SK-N-SH treated with all-trans-retinoic acid at 6 μM for 48 hours (cell line): ENCODE measurements around the gene SH2D3A.
"Not testable (repeated sequence)": the region's sequence is repeated elsewhere in the genome, so short reads cannot be mapped to it uniquely, and the experiment has no call there.

Source experiments
- ATAC-seq: fragments of 200-7000 bp; cut with Tn5 transposase; 3 replicates; pipeline ENCODE4 v1.9.1; 2020; ENCODE audit warnings: mild to moderate bottlenecking, moderate library complexity
- ARNTL ChIP-seq: fragments of 450-650 bp; formaldehyde crosslinking; IDR thresholded peaks from 2 replicates; pipeline ENCODE4 v1.5.0; 2020; ENCODE audit warnings: low read depth, mild to moderate bottlenecking, moderate library complexity, borderline replicate concordance
- CSDC2 ChIP-seq: fragments of 250-450 bp; sonication (Bioruptor Pico); IDR thresholded peaks from 2 replicates; pipeline ENCODE4 v1.5.0; 2020; ENCODE audit warnings: mild to moderate bottlenecking, moderate library complexity
- CSRNP3 ChIP-seq: fragments of 250-450 bp; sonication (Bioruptor Pico); IDR thresholded peaks from 2 replicates; pipeline ENCODE4 v1.5.1; 2021; ENCODE audit warnings: mild to moderate bottlenecking, moderate library complexity
- ESRRG ChIP-seq: fragments of 250-450 bp; sonication (Bioruptor Pico); IDR thresholded peaks from 2 replicates; pipeline ENCODE4 v1.6.1; 2021; ENCODE audit warnings: mild to moderate bottlenecking
- GLIS3 ChIP-seq: fragments of 250-450 bp; sonication (Bioruptor Pico); IDR thresholded peaks from 2 replicates; pipeline ENCODE4 v1.5.0; 2020; ENCODE audit warnings: mild to moderate bottlenecking, moderate library complexity
- ISL1 ChIP-seq: fragments of 250-450 bp; sonication (Bioruptor Pico); IDR thresholded peaks from 2 replicates; pipeline ENCODE4 v2.1.2; 2022; ENCODE audit warnings: mild to moderate bottlenecking, moderate library complexity
- PATZ1 ChIP-seq: fragments of 250-450 bp; sonication (Bioruptor Pico); IDR thresholded peaks from 2 replicates; pipeline ENCODE4 v1.8.0; 2020; ENCODE audit warnings: mild to moderate bottlenecking, moderate library complexity, borderline replicate concordance
- RARB ChIP-seq: fragments of 250-450 bp; sonication (Bioruptor Pico); IDR thresholded peaks from 2 replicates; pipeline ENCODE4 v1.8.0; 2021; ENCODE audit warnings: mild to moderate bottlenecking, moderate library complexity
- SNAI2 ChIP-seq: fragments of 250-450 bp; sonication (Bioruptor Pico); IDR thresholded peaks from 2 replicates; pipeline ENCODE4 v1.5.0; 2020; ENCODE audit warnings: mild to moderate bottlenecking, moderate library complexity
- TCF4 ChIP-seq: fragments of 250-450 bp; sonication (Bioruptor Pico); IDR thresholded peaks from 2 replicates; pipeline ENCODE4 v1.8.0; 2021; ENCODE audit warnings: mild to moderate bottlenecking, moderate library complexity, borderline replicate concordance
- TOX ChIP-seq: fragments of 250-450 bp; sonication (Bioruptor Pico); IDR thresholded peaks from 2 replicates; pipeline ENCODE4 v1.8.0; 2021; ENCODE audit warnings: mild to moderate bottlenecking, moderate library complexity, borderline replicate concordance
- ZC3H10 ChIP-seq: fragments of 250-450 bp; sonication (Bioruptor Pico); IDR thresholded peaks from 2 replicates; pipeline ENCODE4 v1.5.1; 2021; ENCODE audit warnings: mild to moderate bottlenecking, moderate library complexity
- ZFP3 ChIP-seq: fragments of 250-450 bp; sonication (Bioruptor Pico); IDR thresholded peaks from 2 replicates; pipeline ENCODE4 v1.5.0; 2020; ENCODE audit warnings: mild to moderate bottlenecking, moderate library complexity
- ZFP30 ChIP-seq: fragments of 450-650 bp; formaldehyde crosslinking; IDR thresholded peaks from 2 replicates; pipeline ENCODE4 v1.5.0; 2022; ENCODE audit warnings: mild to moderate bottlenecking, moderate library complexity
- ZNF565 ChIP-seq: fragments of 450-650 bp; formaldehyde crosslinking; conservative IDR thresholded peaks from 2 replicates; pipeline ENCODE4 v1.5.0; 2020; ENCODE audit warnings: low read depth, mild to moderate bottlenecking, moderate library complexity
- ZNF8 ChIP-seq: fragments of 450-650 bp; formaldehyde crosslinking; IDR thresholded peaks from 2 replicates; pipeline ENCODE4 v1.5.0; 2020; ENCODE audit warnings: mild to moderate bottlenecking, moderate library complexity
- TF ChIP-seq, protein P1 (sequence below): fragments of 250-450 bp; sonication (Bioruptor Pico); IDR thresholded peaks from 2 replicates; pipeline ENCODE4 v1.5.1; 2020; ENCODE audit warnings: low read depth, mild to moderate bottlenecking, moderate library complexity

The SH2D3A gene

DNA sequence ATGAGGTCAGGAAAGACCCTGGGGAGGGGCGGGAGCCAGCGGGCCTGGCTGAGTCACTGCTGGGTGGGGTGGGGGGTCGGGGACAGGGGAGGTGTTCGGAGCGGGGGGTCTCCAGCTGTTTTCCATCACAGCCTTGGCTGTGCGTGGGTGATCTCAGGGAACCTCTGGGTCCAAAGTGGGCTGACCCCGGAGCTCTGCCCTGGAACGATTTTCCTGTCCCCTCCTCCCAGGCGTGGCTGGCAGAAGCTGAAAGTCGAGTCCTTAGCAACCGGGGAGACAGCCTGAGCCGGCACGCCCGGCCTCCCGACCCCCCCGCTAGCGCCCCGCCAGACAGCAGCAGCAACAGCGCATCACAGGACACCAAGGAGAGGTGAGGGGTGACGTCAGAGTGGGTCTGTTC is 17.2 kb downstream of the SH2D3A start:
- TF ChIP-seq ZNF8 (no peak), ARNTL (CRISPR knock-in tag) (no peak), TOX (no peak), CSRNP3 (no peak), PATZ1 (CRISPR knock-in tag) (no peak), SNAI2 (CRISPR knock-in tag) (no peak), ESRRG (CRISPR knock-in tag) (no peak), ZNF565 (CRISPR knock-in tag) (no peak)
- TF ChIP-seq, protein P1, sequence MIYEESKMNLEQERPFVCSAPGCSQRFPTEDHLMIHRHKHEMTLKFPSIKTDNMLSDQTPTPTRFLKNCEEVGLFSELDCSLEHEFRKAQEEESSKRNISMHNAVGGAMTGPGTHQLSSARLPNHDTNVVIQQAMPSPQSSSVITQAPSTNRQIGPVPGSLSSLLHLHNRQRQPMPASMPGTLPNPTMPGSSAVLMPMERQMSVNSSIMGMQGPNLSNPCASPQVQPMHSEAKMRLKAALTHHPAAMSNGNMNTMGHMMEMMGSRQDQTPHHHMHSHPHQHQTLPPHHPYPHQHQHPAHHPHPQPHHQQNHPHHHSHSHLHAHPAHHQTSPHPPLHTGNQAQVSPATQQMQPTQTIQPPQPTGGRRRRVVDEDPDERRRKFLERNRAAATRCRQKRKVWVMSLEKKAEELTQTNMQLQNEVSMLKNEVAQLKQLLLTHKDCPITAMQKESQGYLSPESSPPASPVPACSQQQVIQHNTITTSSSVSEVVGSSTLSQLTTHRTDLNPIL (CRISPR knock-in tag): no peak
- ATAC-seq: no peak

DNA sequence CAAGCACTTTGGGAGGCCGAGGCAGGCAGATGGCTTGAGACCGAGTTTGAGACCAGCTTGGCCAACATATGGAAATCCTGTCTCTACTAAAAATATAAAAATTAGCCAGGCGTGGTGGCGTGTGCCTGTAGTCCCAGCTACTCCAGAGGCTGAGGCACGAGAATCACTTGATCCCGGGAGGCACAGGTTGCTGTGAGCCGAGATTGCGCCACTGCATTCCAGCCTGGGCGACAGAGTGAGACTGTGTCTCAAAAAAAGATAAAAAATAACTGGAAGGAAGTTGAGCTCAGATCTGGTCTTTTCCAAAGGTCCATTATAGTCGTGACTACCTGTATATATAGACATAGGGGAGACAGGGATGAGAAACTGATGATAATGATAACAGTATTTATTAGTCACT is 18.7 kb downstream of the SH2D3A start:
- ATAC-seq: not testable (repeated sequence)

- no peak for TF ChIP-seq ISL1 (CRISPR knock-in tag)
- TF ChIP-seq ZC3H10 (CRISPR knock-in tag): no peak
- no peak for TF ChIP-seq TOX
- TF ChIP-seq, protein P1 (CRISPR knock-in tag): no peak
- no peak for ATAC-seq
These were observed 21.3 kb downstream of the SH2D3A start for GRCh38 chr19:6745965-6746364.

DNA sequence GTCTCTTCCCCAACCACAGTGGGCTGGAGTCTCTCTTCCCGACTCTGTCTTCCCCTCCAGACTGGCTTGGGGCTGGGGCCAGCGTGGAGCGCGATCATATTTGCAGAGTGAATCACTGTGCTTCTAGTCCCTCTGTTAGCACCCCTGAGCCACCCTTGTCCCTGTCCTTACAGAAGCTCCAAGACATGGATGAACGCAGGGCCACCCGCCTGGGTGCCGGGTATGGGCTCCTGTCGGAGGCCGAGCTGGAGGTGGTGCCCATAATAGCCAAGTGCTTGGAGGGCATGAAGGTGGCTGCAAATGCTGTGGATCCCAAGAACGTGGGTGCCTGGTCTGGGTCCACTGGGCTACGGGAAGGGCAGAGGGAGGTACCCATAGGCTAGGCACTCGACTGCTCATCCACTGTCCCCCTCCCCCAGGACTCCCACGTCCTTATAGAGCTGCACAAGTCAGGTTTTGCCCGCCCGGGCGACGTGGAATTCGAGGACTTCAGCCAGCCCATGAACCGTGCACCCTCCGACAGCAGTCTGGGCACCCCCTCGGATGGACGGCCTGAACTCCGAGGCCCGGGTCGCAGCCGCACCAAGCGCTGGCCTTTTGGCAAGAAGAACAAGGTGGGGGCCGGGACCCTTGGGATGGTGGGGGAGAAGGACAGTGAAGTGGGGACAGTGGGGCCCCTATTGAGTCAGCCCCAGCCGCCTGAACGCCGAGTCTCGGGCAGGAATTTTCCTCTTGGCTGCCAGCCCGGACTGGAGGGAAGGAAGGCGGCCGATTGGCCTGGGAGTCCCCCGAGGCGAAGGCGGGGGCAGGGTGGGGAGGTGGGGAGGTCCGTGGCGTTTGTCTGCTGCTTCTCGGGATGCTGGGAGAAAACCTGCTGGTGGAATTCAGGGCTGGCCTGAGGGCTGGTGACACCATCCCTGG is 22.6 kb downstream of the SH2D3A start:
- TF ChIP-seq ZFP3 (peak; percentile 58; the same call in 1 of the 2 replicates), PATZ1 (CRISPR knock-in tag) (peak; percentile 73; the same call in 1 of the 2 replicates), ZC3H10 (CRISPR knock-in tag) (no peak), ZFP30 (CRISPR knock-in tag) (no peak), ARNTL (CRISPR knock-in tag) (no peak)
- TF ChIP-seq, all 23 proteins: peak for 2
- ATAC-seq: peak; percentile 86

DNA sequence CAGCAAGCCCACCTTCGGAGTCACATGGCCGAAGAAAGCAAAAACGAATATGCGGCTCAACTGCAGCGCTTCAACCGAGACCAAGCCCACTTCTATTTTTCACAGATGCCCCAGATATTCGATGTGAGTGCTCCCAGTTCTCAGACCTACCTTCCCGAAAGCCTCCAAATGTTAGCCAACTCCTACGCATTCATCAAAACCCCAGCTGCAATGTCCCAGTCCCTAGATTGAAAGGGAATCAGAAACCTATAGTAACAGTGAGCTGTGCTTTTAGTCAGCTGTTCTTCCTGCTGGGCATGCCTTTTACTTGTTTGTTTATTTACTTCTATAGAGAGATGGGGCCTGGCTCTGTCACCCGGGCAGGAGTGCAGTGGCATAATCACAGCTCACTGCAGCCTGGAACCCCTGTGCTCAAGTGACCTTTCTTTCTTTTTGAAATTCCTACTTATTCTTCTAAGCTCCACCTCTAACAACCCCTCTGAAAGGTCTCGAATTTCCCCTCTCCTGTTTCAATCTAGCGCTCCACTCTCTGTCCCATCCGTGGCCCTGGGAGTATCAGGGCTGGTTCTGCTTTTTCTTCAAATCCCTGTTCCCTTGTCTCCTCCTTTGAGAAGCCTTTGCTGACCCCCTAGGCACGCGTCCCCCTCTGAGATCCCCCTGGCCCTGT is 23.4 kb downstream of the SH2D3A start:
- ATAC-seq: peak; percentile 13
- no peak for TF ChIP-seq RARB (CRISPR knock-in tag)
- peak; percentile 99 for TF ChIP-seq ZFP3
- TF ChIP-seq, all 23 proteins: peak for 1

DNA sequence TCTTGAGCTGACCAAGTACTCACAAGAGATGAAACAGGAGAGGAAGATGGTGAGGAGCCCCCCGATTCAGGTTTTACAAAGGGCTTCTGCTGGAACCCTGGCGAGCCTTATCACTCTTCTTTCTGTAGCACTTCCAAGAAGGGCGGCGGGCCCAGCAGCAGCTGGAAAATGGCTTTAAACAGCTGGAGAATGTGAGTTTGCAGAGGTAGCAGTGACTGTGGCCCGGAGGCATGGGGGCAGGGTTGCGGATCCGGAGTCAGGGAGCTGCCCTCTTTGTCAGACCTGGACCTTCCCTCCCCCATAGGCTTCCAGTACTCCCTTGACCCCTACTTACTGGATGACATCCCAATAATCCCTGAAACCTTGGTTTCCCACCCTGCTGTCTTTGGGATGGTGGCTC is 24.2 kb downstream of the SH2D3A start:
- no peak for ATAC-seq
- TF ChIP-seq ZFP3 (no peak), ISL1 (CRISPR knock-in tag) (no peak), CSDC2 (no peak), RARB (CRISPR knock-in tag) (no peak), TOX (no peak), ARNTL (CRISPR knock-in tag) (no peak), ZNF8 (no peak), PATZ1 (CRISPR knock-in tag) (no peak), ESRRG (CRISPR knock-in tag) (no peak), TCF4 (CRISPR knock-in tag) (no peak), GLIS3 (CRISPR knock-in tag) (no peak), ZFP30 (CRISPR knock-in tag) (no peak)
- TF ChIP-seq, protein P1 (CRISPR knock-in tag): no peak
